OCI-LY7 (cell line): ENCODE results near the gene DTNA.

ENCODE experiments used
- EZH2phosphoT487 ChIP-seq: fragments of 200-600 bp; sonication (generic); IDR thresholded peaks from 2 replicates; pipeline ENCODE4 v1.6.1; 2018; ENCODE audit warnings: low read depth, borderline replicate concordance, mild to moderate bottlenecking, mixed run types, antibody characterized with exemption, low read length, moderate library complexity, mixed read lengths
- TF ChIP-seq, protein P1 (sequence below): fragments of 200-600 bp; sonication (generic); conservative IDR thresholded peaks from 2 replicates; pipeline ENCODE4 v1.5.1; 2014; ENCODE audit warnings: mild to moderate bottlenecking, antibody characterized with exemption, low read length, moderate library complexity, mixed read lengths

DNA sequence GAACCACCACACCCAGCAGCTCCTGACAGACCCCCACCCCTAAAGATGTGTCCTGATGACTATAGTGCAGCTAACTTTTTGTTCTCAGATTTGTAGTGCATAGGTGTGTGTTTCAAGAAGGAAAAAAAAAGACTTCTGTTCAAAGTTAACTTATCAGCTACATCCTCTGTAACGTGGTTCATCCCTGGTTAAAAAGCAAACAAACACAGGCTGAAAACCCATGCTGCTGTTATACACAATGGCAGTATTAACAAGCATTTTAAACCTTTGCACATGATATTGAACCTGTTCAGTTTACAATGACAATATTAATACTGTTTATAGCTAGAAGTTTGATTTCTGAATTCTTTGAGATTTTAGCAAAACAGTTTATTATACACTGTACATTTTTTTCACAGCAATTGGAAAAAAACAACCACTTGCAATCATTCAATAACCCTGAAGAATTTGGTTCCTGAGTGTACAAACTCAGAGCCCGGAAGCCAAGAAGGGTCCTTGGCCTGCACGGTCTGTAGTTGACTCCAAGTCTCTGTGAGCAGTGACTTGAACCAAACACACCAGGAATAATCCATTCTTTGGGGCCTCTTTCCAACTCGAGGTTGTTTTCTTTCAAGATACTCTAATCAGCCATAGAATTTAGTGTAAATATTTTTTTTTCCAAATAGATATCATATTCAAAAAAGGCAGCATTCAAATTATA is 177.9 kb downstream of the DTNA start:
- TF ChIP-seq, protein P1, sequence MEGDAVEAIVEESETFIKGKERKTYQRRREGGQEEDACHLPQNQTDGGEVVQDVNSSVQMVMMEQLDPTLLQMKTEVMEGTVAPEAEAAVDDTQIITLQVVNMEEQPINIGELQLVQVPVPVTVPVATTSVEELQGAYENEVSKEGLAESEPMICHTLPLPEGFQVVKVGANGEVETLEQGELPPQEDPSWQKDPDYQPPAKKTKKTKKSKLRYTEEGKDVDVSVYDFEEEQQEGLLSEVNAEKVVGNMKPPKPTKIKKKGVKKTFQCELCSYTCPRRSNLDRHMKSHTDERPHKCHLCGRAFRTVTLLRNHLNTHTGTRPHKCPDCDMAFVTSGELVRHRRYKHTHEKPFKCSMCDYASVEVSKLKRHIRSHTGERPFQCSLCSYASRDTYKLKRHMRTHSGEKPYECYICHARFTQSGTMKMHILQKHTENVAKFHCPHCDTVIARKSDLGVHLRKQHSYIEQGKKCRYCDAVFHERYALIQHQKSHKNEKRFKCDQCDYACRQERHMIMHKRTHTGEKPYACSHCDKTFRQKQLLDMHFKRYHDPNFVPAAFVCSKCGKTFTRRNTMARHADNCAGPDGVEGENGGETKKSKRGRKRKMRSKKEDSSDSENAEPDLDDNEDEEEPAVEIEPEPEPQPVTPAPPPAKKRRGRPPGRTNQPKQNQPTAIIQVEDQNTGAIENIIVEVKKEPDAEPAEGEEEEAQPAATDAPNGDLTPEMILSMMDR = no peak
- TF ChIP-seq EZH2phosphoT487 = no peak
